ENCODE data around the gene TTC9. TPM values are rescaled to one million over a fixed set of nuclear protein-coding genes. Genes with fewer than 3 reads are reported as not detected.
A peak's percentile ranks its signal among the peaks of the same experiment; 100 is the strongest.

The TTC9 gene
- total and polyA plus RNA-seq, 9 of the 15 experiments (the other 6 are each of a cell fraction or from before 2014, with no cell fraction given), result 0.07 TPM; not detected in 8

- TF ChIP-seq ZNF639 (CRISPR knock-in tag; conservative IDR thresholded peaks at IDR 0.05 in 1 of 2, IDR thresholded peaks at IDR 0.05 in 1 of 2) (0 out of 4 replicates have a peak, but pooled peaks of 1 of the 2 experiments have one; percentile 37), BHLHE40 (IDR thresholded peaks at IDR 0.05; ENCODE audit: low read length) (no peak), TRIM24 (IDR thresholded peaks at IDR 0.05) (no peak), POLR3A (IDR thresholded peaks at IDR 0.05; ENCODE audit: borderline replicate concordance, extremely low read depth, insufficient read depth, insufficient read length) (no peak), ETV1 (tag; conservative IDR thresholded peaks at IDR 0.05; ENCODE audit: low read depth) (no peak)
Observed at GRCh38 chr14:70698288-70698687, 56.6 kb downstream of the TTC9 start (continued).

DNA sequence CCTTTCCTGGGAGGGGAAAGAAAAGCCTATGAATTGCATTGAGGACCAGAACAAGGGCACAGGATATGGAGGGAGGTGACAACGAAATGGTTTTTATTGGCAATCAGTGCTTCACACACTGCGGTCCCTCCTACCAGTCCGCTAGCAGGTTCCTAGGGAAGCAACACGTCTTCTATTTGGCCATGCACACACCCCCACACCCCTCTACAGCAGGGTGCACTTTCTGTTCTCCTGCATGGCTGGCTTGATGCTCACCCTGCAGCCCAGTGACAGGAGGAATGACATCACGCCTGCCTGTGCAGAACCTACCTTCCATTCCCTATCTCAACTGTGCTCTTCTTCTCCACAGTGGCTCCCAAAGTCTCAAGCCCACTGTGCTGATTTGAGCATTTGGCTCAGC lies 57.9 kb downstream of the TTC9 start:
- no peak overlapping the region for H3K9ac ChIP-seq (ENCODE audit: insufficient read depth in 1 of 2, low read depth in 2 of 2, low read length in 2 of 2)
- FAIRE-seq (no peak), ATAC-seq (no peak), DNase-seq (ENCODE audit: extremely low read depth in 1 of 4, low spot score in 3 of 4) (no peak)
- CTCF ChIA-PET (ENCODE audit: low intra/inter-chr PET ratio), result no interaction called here
- no peak overlapping the region for H3K27ac ChIP-seq (ENCODE audit: extremely low read depth, low read depth, low read length)
- POLR2A ChIA-PET, result interaction anchor here (0.9 kb wide), 1 partner anchor 10 kb away, joined by 3 read pairs; no protein-coding TSS in a partner anchor
- in situ Hi-C loops (cut with MboI) (no loop called here), intact Hi-C loops (cut with micrococcal nuclease) (no loop called here)
- BruUV-seq (replicated peaks), result no TSS peak
- no peaks in the 10 kb centered on the region for H4K20me1 ChIP-seq (replicated peaks; ENCODE audit: control insufficient read depth, insufficient read depth, low read length)
- no peaks in the 10 kb centered on the region for H3K36me3 ChIP-seq (ENCODE audit: control insufficient read depth, insufficient read depth, low read length)
- H3K4me3 ChIP-seq, result no peak overlapping the region
- H3K9me3 ChIP-seq (replicated peaks; ENCODE audit: control insufficient read depth, insufficient read depth, low read depth, low read length), result no peaks in the 10 kb centered on the region
- peaks cover 8 to 14% of the 10 kb centered on the region in 2 experiments; a peak in 4 of 5 replicates for H3K4me1 ChIP-seq (replicated peaks in 1 of 2; ENCODE audit: control insufficient read depth in 2 of 2, insufficient read depth in 2 of 2, low read length in 2 of 2)
- no peaks in the 10 kb centered on the region for H3K27me3 ChIP-seq (ENCODE audit: control insufficient read depth in 2 of 2, insufficient read depth in 2 of 2, low read length in 2 of 2)
- 23% methylated on average over 4 of the region's 5 CpGs for WGBS (ENCODE audit: insufficient coverage, low coverage, missing lambda C conversion rate)
- H3K9me1 ChIP-seq (ENCODE audit: control insufficient read depth, insufficient read depth, low read length), result no peaks in the 10 kb centered on the region
- H2AFZ ChIP-seq (ENCODE audit: low read depth, low read length), result no peak overlapping the region
- H3K4me2 ChIP-seq (ENCODE audit: insufficient read depth, low read length), result no peak overlapping the region
- H3K79me2 ChIP-seq (ENCODE audit: control insufficient read depth, insufficient read depth, low read length), result no peaks in the 10 kb centered on the region
- no peak for TF ChIP-seq TOE1 (IDR thresholded peaks at IDR 0.05; ENCODE audit: borderline replicate concordance)
- TF ChIP-seq TOE1 (CRISPR knock-in tag; IDR thresholded peaks at IDR 0.05; ENCODE audit: borderline replicate concordance, low read depth), result no peak
- TF ChIP-seq HDAC6 (IDR thresholded peaks at IDR 0.05; ENCODE audit: low read depth, low read length), result no peak
- no peak for TF ChIP-seq HCFC1 (IDR thresholded peaks at IDR 0.05; ENCODE audit: low read depth, low read length)
- no peak for TF ChIP-seq ZNF696 (CRISPR knock-in tag; conservative IDR thresholded peaks at IDR 0.05)
- TF ChIP-seq TRIM25 (IDR thresholded peaks at IDR 0.05; ENCODE audit: borderline replicate concordance), result no peak
- TF ChIP-seq HINFP (tag; conservative IDR thresholded peaks at IDR 0.05; ENCODE audit: low read depth), result no peak
- no peak for TF ChIP-seq FOXA1 (IDR thresholded peaks at IDR 0.05; ENCODE audit: borderline replicate concordance)
- no peak for TF ChIP-seq ZNF354B (CRISPR knock-in tag; IDR thresholded peaks at IDR 0.05)
- TF ChIP-seq NR2C1 (IDR thresholded peaks at IDR 0.05), result no peak
- no peak for TF ChIP-seq NR2C1 (tag; IDR thresholded peaks at IDR 0.05)
- TF ChIP-seq LEF1 (IDR thresholded peaks at IDR 0.05), result no peak
